SK-N-SH treated with all-trans-retinoic acid at 6 μM for 48 hours (cell line): ENCODE measurements around the gene HEXIM2.

Source experiments
- ATAC-seq: fragments of 200-7000 bp; cut with Tn5 transposase; 3 replicates; pipeline ENCODE4 v1.9.1; 2020; ENCODE audit warnings: mild to moderate bottlenecking, moderate library complexity
- CSDC2 ChIP-seq: fragments of 250-450 bp; sonication (Bioruptor Pico); IDR thresholded peaks from 2 replicates; pipeline ENCODE4 v1.5.0; 2020; ENCODE audit warnings: mild to moderate bottlenecking, moderate library complexity
- GLIS3 ChIP-seq: fragments of 250-450 bp; sonication (Bioruptor Pico); IDR thresholded peaks from 2 replicates; pipeline ENCODE4 v1.5.0; 2020; ENCODE audit warnings: mild to moderate bottlenecking, moderate library complexity
- ISL1 ChIP-seq: fragments of 250-450 bp; sonication (Bioruptor Pico); IDR thresholded peaks from 2 replicates; pipeline ENCODE4 v2.1.2; 2022; ENCODE audit warnings: mild to moderate bottlenecking, moderate library complexity
- OSR1 ChIP-seq: fragments of 250-450 bp; sonication (Bioruptor Pico); IDR thresholded peaks from 2 replicates; pipeline ENCODE4 v1.8.0; 2022; ENCODE audit warnings: moderate library complexity, mild to moderate bottlenecking, inconsistent platforms
- PPARA ChIP-seq: fragments of 250-450 bp; sonication (Bioruptor Pico); IDR thresholded peaks from 2 replicates; pipeline ENCODE4 v1.5.0; 2020; ENCODE audit warnings: mild to moderate bottlenecking, borderline replicate concordance
- SNAI2 ChIP-seq: fragments of 250-450 bp; sonication (Bioruptor Pico); IDR thresholded peaks from 2 replicates; pipeline ENCODE4 v1.5.0; 2020; ENCODE audit warnings: mild to moderate bottlenecking, moderate library complexity
- TCF4 ChIP-seq: fragments of 250-450 bp; sonication (Bioruptor Pico); IDR thresholded peaks from 2 replicates; pipeline ENCODE4 v1.8.0; 2021; ENCODE audit warnings: mild to moderate bottlenecking, moderate library complexity, borderline replicate concordance
- TOX ChIP-seq: fragments of 250-450 bp; sonication (Bioruptor Pico); IDR thresholded peaks from 2 replicates; pipeline ENCODE4 v1.8.0; 2021; ENCODE audit warnings: mild to moderate bottlenecking, moderate library complexity, borderline replicate concordance
- ZFP3 ChIP-seq: fragments of 250-450 bp; sonication (Bioruptor Pico); IDR thresholded peaks from 2 replicates; pipeline ENCODE4 v1.5.0; 2020; ENCODE audit warnings: mild to moderate bottlenecking, moderate library complexity
- ZFP30 ChIP-seq: fragments of 450-650 bp; formaldehyde crosslinking; IDR thresholded peaks from 2 replicates; pipeline ENCODE4 v1.5.0; 2022; ENCODE audit warnings: mild to moderate bottlenecking, moderate library complexity
- ZNF70 ChIP-seq: fragments of 450-650 bp; formaldehyde crosslinking; IDR thresholded peaks from 2 replicates; pipeline ENCODE4 v1.5.0; 2020; ENCODE audit warnings: mild to moderate bottlenecking, moderate library complexity
- ZNF8 ChIP-seq: fragments of 450-650 bp; formaldehyde crosslinking; IDR thresholded peaks from 2 replicates; pipeline ENCODE4 v1.5.0; 2020; ENCODE audit warnings: mild to moderate bottlenecking, moderate library complexity
- TF ChIP-seq, protein P1 (sequence below): fragments of 250-450 bp; sonication (Bioruptor Pico); IDR thresholded peaks from 2 replicates; pipeline ENCODE4 v1.8.0; 2020; ENCODE audit warnings: mild to moderate bottlenecking, moderate library complexity, borderline replicate concordance
- TF ChIP-seq, protein P2 (sequence below): fragments of 250-450 bp; sonication (Bioruptor Pico); IDR thresholded peaks from 2 replicates; pipeline ENCODE4 v1.5.1; 2020; ENCODE audit warnings: low read depth, mild to moderate bottlenecking, moderate library complexity
- TF ChIP-seq, protein P3 (sequence below): fragments of 250-450 bp; sonication (Bioruptor Pico); IDR thresholded peaks from 2 replicates; pipeline ENCODE4 v1.8.0; 2021; ENCODE audit warnings: low read depth, mild to moderate bottlenecking, moderate library complexity, borderline replicate concordance
- TF ChIP-seq, protein P4 (sequence below): fragments of 250-450 bp; sonication (Bioruptor Pico); IDR thresholded peaks from 2 replicates; pipeline ENCODE4 v1.5.0; 2020; ENCODE audit warnings: mild to moderate bottlenecking, moderate library complexity

Gene HEXIM2, protein sequence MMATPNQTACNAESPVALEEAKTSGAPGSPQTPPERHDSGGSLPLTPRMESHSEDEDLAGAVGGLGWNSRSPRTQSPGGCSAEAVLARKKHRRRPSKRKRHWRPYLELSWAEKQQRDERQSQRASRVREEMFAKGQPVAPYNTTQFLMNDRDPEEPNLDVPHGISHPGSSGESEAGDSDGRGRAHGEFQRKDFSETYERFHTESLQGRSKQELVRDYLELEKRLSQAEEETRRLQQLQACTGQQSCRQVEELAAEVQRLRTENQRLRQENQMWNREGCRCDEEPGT

DNA sequence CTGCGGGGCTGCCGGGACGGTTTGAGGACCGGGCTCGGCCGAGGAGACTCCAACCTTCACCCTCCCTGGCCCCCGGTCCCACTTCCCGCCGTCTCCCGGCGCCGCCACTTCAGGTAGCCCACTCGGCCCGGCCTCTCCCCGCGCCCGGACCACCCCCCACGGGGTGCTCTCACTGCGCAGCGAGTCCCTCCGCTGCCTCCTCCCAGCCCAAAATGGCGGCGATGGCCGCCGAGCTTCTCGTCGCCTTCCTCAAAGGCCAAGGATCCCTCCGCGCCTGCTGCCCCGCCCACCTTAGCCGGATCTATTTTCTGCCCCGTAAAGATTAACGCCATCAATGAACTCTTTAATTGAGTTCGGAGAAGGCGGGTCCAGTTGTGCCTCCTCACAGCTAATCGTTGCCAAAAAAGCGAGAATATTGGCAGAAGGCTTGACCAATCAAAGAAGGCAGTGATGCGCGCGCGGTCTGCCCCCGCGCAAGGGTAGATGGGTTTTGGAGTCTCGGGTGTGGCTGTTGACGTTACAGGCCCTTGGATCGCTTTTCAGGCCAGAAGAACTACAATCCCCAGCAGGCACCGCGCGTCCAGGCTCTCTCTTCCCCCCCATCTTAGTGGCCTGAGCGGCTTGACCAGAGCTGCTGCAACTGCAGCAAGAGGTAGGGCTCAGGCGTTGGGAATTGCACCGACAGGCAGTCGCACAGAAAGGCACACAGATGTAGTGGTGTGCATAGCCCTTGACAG lies at the start of gene HEXIM2:
HEXIM2 (plus strand) TSS at position 588 of the 737 bp plus-strand sequence. CDS start 919 bp downstream, outside the sequence.
- ATAC-seq, result peak; percentile 95
- TF ChIP-seq TOX (no peak), ZNF70 (CRISPR knock-in tag) (0 out of 2 replicates have a peak, but pooled peaks have one; percentile 11), ZNF8 (CRISPR knock-in tag) (0 out of 2 replicates have a peak, but pooled peaks have one; percentile 48)
- TF ChIP-seq, protein P1, sequence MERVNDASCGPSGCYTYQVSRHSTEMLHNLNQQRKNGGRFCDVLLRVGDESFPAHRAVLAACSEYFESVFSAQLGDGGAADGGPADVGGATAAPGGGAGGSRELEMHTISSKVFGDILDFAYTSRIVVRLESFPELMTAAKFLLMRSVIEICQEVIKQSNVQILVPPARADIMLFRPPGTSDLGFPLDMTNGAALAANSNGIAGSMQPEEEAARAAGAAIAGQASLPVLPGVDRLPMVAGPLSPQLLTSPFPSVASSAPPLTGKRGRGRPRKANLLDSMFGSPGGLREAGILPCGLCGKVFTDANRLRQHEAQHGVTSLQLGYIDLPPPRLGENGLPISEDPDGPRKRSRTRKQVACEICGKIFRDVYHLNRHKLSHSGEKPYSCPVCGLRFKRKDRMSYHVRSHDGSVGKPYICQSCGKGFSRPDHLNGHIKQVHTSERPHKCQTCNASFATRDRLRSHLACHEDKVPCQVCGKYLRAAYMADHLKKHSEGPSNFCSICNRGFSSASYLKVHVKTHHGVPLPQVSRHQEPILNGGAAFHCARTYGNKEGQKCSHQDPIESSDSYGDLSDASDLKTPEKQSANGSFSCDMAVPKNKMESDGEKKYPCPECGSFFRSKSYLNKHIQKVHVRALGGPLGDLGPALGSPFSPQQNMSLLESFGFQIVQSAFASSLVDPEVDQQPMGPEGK (CRISPR knock-in tag), result 0 out of 2 replicates have a peak, but pooled peaks have one; percentile 1
- TF ChIP-seq, protein P2, sequence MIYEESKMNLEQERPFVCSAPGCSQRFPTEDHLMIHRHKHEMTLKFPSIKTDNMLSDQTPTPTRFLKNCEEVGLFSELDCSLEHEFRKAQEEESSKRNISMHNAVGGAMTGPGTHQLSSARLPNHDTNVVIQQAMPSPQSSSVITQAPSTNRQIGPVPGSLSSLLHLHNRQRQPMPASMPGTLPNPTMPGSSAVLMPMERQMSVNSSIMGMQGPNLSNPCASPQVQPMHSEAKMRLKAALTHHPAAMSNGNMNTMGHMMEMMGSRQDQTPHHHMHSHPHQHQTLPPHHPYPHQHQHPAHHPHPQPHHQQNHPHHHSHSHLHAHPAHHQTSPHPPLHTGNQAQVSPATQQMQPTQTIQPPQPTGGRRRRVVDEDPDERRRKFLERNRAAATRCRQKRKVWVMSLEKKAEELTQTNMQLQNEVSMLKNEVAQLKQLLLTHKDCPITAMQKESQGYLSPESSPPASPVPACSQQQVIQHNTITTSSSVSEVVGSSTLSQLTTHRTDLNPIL (CRISPR knock-in tag), result no peak

DNA sequence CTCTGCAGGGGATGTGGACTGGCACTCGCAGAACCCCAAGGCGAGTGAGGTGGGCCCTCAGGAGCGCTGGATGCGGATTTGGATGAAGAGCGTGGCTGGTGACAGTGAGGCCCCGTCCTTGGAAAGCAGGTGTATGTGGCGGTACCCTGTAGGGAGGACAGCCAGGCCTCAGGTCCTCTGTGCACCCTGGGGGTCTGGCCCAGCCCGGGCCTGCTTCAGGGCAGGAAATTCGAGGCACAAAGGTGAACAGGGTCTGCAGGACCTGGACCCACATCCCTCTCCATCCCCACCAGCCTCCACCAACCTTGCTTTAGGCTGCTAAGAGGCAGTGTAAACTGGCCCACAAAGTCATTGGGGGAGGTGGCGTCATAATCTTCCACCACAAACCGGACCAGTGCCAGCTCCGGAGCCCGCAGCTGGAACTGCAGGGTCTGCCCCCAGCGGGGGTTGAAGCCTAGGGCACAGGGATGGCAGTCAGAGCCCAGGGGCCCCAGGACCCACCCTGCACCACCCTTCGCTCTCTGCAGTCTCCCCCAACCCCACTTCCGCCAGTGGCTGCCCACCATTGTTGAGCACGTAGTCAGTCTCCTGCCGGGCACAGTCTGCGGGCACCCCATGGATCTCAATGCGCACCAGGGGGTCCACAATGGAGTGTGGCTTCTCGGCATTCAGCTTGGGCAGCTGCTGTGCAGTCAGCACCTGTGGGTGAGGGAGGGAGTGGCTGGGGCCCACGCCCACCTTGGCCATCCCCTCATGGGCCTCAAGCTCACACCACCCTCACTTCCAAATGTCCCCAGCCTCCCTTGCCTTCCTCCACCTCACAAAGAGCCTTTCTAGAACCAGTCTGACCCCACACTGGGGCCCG lies 48.9 kb upstream of the HEXIM2 start:
- TF ChIP-seq TCF4 (CRISPR knock-in tag) (no peak), SNAI2 (CRISPR knock-in tag) (no peak), ISL1 (CRISPR knock-in tag) (no peak), ZFP30 (CRISPR knock-in tag) (no peak), TOX (no peak), ZFP3 (CRISPR knock-in tag) (no peak), GLIS3 (CRISPR knock-in tag) (no peak), OSR1 (CRISPR knock-in tag) (no peak), PPARA (no peak), CSDC2 (CRISPR knock-in tag) (no peak)
- TF ChIP-seq, protein P3, sequence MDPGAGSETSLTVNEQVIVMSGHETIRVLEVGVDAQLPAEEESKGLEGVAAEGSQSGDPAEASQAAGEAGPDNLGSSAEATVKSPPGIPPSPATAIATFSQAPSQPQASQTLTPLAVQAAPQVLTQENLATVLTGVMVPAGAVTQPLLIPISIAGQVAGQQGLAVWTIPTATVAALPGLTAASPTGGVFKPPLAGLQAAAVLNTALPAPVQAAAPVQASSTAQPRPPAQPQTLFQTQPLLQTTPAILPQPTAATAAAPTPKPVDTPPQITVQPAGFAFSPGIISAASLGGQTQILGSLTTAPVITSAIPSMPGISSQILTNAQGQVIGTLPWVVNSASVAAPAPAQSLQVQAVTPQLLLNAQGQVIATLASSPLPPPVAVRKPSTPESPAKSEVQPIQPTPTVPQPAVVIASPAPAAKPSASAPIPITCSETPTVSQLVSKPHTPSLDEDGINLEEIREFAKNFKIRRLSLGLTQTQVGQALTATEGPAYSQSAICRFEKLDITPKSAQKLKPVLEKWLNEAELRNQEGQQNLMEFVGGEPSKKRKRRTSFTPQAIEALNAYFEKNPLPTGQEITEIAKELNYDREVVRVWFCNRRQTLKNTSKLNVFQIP (CRISPR knock-in tag), result no peak
- TF ChIP-seq, protein P1 (CRISPR knock-in tag), result no peak
- TF ChIP-seq, protein P2 (CRISPR knock-in tag), result no peak
- TF ChIP-seq, protein P4, sequence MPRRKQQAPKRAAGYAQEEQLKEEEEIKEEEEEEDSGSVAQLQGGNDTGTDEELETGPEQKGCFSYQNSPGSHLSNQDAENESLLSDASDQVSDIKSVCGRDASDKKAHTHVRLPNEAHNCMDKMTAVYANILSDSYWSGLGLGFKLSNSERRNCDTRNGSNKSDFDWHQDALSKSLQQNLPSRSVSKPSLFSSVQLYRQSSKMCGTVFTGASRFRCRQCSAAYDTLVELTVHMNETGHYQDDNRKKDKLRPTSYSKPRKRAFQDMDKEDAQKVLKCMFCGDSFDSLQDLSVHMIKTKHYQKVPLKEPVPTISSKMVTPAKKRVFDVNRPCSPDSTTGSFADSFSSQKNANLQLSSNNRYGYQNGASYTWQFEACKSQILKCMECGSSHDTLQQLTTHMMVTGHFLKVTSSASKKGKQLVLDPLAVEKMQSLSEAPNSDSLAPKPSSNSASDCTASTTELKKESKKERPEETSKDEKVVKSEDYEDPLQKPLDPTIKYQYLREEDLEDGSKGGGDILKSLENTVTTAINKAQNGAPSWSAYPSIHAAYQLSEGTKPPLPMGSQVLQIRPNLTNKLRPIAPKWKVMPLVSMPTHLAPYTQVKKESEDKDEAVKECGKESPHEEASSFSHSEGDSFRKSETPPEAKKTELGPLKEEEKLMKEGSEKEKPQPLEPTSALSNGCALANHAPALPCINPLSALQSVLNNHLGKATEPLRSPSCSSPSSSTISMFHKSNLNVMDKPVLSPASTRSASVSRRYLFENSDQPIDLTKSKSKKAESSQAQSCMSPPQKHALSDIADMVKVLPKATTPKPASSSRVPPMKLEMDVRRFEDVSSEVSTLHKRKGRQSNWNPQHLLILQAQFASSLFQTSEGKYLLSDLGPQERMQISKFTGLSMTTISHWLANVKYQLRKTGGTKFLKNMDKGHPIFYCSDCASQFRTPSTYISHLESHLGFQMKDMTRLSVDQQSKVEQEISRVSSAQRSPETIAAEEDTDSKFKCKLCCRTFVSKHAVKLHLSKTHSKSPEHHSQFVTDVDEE (CRISPR knock-in tag), result no peak
- ATAC-seq, result no peak
